IPS DF 6.9 (cell line): ENCODE results near the gene ZG16B.

ENCODE experiments used
- DNase-seq: peaks from one replicate; pipeline ENCODE4 v3.0.0-alpha.2; 2013; ENCODE audit warnings: low read depth, low spot score
- H3K27ac ChIP-seq: one replicate; pipeline ENCODE4 v1.5.1; 2013; ENCODE audit warnings: low read length, control low read depth
- H3K27me3 ChIP-seq: 2 replicates; pipeline ENCODE4 v1.6.1; 2013; ENCODE audit warnings: mild to moderate bottlenecking, low read length; ENCODE audit not compliant: control insufficient read depth, insufficient read depth
- H3K36me3 ChIP-seq: 2 replicates; pipeline ENCODE4 v1.6.1; 2013; ENCODE audit warnings: low read length; ENCODE audit not compliant: control insufficient read depth, insufficient read depth
- H3K4me1 ChIP-seq: 2 replicates; pipeline ENCODE4 v1.6.1; 2013; ENCODE audit warnings: low read length; ENCODE audit not compliant: control insufficient read depth, insufficient read depth
- H3K4me3 ChIP-seq: 2 replicates; pipeline ENCODE4 v1.5.1; 2013; ENCODE audit warnings: mild to moderate bottlenecking, low read length
- H3K9me3 ChIP-seq: 2 replicates; pipeline ENCODE4 v1.6.1; 2013; ENCODE audit warnings: low read length, inconsistent platforms; ENCODE audit not compliant: control insufficient read depth, insufficient read depth
- WGBS: extraction: QIAGEN DNeasy Blood & Tissue Kit; methylation state at CpG from one replicate; pipeline ENCODE4 v1.1.7; 2013; ENCODE audit warnings: mixed read lengths, missing lambda C conversion rate; ENCODE audit not compliant: insufficient read length, insufficient coverage; 5-methylcytosine and 5-hydroxymethylcytosine counted together

Gene ZG16B

DNA sequence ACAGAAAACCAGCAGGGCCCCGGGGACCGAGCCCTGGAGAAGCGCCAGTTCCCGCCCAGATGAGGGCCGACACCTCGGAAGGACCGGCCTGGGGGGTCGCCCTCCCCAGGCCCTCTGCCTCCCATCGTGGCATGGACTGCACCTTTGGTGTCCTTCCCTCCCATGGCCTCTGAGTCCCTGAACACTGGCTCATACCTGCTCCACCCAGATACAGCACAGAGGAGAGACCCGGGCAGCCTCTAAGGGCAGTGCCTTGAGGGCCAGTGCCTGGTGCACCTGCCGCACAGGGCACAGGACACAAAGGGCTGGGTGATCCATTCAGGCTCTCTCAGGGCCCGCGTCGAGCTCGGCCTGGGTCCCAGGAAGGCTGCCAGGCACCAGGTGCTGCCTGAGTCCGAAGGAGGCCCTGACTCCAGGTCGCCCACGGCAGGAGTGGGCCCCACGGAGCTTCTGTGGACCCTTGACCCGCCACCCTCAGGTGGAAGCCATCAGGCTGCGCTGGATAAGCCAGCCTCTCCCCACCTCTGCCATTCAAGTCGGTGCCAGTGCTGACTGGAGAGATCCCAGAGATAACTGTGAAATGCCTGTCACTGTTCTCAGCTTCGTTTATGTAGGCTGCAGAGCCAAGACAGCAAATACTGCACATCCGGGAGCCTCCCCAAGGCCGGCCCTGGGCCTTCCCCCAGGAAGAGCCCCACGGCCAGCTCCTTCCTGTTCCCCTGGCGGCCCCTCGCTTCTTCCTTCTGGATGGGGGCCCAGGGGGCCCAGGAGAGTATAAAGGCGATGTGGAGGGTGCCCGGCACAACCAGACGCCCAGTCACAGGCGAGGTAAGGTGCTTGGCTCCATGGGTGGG lies at the start of gene ZG16B:
ZG16B (plus strand) TSS at position 803 of the 854 bp plus-strand sequence. CDS start 139 bp downstream, outside the sequence.
- DNase-seq, result no peak

DNA sequence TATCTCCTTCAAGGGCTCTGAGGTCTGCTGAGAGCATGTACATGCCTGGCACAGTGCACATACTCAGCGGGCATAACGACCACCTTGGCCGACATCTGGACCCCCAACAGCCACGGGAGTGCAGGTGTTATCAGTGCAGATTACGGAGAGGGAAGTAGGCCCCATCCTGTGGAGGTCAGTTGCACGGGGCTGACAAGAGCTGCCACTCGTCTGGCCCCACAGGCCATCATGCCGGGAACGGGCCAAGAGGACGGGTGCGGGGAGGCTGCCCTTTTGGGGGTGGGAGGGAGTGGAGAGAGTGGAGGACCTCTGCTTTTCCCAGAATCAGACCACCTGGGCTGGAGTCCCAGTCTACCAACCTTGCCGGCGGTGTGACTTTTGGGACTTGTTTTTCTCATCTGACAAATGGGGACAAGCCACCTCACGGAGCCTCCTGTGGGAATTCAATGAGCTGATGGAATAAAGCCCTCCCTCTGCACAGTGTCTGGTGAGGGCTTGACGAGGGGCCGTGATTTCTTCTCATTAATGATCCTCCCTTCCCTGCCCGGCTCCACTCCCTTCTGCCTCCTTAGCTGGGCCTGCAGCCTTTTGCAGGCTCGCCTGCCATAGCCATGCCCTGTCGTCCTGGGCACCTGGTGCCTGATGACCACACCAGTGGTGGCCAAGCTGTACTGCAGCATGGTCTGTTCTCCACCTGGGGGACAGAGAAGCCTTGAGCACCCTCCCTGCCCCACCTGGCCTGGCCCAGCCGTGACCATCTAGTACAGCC lies 47.3 kb upstream of the ZG16B start:
- Histone ChIP-seq H3K27ac (no peak overlapping the region), H3K4me3 (no peak overlapping the region), H3K9me3 (no peaks in the 10 kb centered on the region), H3K27me3 (no peaks in the 10 kb centered on the region), H3K4me1 (peaks cover 5% of the 10 kb centered on the region; the same call in 1 of the 2 replicates), H3K36me3 (no peaks in the 10 kb centered on the region)
- DNase-seq, result no peak
- WGBS, result no CpG with 5 or more reads among the region's 20 CpGs

More for the DNA sequence above, at the start of gene ZG16B:
- Histone ChIP-seq H3K36me3 (no peaks in the 10 kb centered on the region), H3K27me3 (no peaks in the 10 kb centered on the region), H3K9me3 (no peaks in the 10 kb centered on the region), H3K4me1 (0 out of 2 replicates have a peak, but pooled peaks cover 1% of the 10 kb centered on the region), H3K27ac (no peak within 1 kb of the TSS), H3K4me3 (no peak within 1 kb of the TSS)
- no CpG with 5 or more reads among the region's 32 CpGs for WGBS

DNA sequence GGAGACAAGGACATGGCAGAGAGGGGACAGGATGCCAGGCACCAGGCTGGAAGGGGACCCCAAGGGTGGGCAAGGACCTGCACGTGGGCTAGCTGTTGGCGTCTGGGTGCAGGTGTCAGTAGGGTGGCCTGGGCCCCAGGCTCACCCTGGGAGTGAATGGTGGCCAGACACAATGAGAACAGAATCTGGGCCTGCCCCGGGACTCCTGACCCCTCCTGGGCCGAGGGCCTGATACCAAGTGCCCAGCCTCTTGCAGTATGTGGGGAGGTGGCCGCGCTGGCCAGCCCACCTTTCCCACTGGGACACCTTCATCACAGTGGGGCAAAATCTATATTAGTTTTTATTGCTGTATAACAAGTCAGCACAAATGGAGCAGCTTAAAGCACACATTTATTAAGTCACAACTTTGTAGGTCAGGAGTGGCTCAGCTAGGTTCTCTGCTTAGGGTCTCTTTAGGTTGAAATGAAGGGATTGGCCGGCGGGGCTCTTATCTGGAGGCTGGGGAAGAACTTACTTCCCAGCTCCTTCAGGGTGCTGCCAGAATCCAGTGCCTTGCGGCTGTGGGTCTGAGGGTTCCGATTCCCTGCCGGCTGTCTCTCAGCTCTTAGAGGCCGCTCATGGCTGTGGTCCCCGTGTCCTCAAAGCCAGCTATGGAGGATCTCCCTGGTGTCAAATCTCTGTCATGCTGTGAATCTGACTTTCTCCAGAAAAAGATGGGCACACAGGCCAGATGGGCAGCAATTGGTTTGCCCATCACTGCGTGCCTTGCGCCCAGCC lies 46.3 kb upstream of the ZG16B start:
- H3K27ac ChIP-seq, result no peak overlapping the region
- no peaks in the 10 kb centered on the region for H3K27me3 ChIP-seq
- H3K36me3 ChIP-seq, result no peaks in the 10 kb centered on the region
- no CpG with 5 or more reads among the region's 15 CpGs for WGBS
- no peak overlapping the region for H3K4me3 ChIP-seq
- H3K4me1 ChIP-seq, result peaks cover 2% of the 10 kb centered on the region; the same call in 1 of the 2 replicates
- DNase-seq, result no peak
- H3K9me3 ChIP-seq, result no peaks in the 10 kb centered on the region

DNA sequence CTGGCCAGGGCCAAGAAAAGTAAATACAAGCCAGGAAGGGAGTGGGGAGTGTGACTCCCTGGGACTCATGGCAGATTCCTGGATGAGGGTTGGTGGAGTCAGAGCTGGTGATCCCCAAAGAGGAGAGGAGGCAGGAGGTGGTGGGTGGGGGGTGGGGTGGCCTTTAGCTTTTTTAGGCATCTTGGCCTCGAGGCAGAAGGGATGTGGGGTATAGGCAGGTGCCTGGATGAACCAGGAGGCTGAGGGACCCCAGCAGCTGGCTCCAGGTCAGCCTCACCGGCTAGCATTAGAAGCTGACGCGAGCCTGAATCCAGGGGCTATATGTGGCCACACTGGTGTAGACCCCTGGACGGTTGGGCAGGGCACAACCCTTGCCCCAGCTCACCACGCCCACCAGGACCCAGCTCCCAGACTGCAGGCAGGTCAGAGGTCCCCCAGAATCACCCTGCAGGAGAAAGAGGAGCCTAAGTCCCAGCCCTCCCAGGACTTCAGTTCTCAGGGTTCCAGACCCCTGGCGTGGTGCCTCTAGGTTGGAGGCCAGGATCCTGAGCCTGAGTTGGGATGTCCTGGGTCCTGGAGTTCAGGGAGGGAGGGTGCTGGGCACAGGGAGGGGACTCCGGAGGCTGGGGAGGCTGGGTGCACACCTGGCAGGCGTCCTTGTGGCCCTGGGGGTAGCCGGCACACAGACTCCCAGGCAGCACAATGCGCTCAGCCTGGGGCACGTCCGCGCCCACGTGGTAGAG lies 45.6 kb upstream of the ZG16B start:
- Histone ChIP-seq H3K36me3 (no peaks in the 10 kb centered on the region), H3K27ac (no peak overlapping the region), H3K9me3 (no peaks in the 10 kb centered on the region), H3K27me3 (no peaks in the 10 kb centered on the region), H3K4me3 (no peak overlapping the region), H3K4me1 (no peaks in the 10 kb centered on the region; the same call in 1 of the 2 replicates)
- no CpG with 5 or more reads among the region's 15 CpGs for WGBS
- DNase-seq, result no peak

DNA sequence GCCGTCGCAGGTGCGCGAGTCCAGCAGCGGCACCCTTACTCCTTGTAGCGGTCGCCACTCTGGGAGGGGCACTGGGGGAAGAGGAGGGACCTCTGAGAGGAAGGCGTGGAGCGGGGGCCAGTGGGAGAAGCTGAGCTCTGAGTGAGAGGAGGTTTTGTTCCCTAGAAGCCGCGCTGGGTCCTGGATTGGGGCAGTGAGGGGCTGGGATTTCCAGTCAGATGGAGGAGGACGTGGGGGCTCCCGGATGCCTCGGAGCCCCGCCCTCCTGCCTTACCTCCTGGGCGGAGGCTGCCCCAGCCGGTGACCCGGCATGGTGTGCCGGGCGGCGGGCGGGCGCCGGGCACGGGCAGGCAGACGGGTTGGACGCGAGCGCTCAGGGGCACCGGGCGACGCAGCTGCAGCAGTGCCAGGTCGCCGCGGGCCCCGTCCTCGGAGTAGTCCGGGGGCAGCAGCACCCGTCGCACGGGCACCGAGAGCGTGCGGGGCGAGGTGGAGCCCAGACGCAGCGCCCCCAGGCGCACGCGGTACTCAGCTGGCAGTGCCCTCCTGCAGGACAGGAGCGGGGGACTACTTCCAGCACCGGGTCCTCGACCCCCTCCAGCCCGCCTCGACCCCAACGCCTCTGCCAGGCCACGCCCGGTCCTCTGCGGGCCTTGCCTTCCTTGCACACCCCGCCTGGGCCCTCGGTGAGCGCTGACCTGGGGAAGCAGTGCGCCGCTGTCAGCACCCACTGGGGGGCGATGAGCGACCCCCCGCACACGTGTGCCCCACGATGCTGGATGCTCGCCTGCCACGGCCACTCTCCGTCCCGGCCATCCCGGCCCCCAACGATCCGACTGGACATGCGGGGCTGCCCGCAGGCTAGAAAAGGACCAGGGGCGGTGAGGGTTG lies 44.8 kb upstream of the ZG16B start:
- WGBS, result no CpG with 5 or more reads among the region's 79 CpGs

GRCh38 chr16:2786061-2786825 lies 43.9 kb upstream of the ZG16B start:
- no CpG with 5 or more reads among the region's 15 CpGs for WGBS

More for the DNA sequence above, 44.8 kb upstream of the ZG16B start:
- H3K36me3 ChIP-seq, result no peaks in the 10 kb centered on the region
- H3K9me3 ChIP-seq, result no peaks in the 10 kb centered on the region
- 0 out of 2 replicates have a peak, but pooled peaks cover 1% of the 10 kb centered on the region for H3K27me3 ChIP-seq
- H3K4me3 ChIP-seq, result no peak overlapping the region
- H3K4me1 ChIP-seq, result no peaks in the 10 kb centered on the region; the same call in 1 of the 2 replicates
- DNase-seq, result no peak
- no peak overlapping the region for H3K27ac ChIP-seq

GRCh38 chr16:2786826-2787151 lies 43.3 kb upstream of the ZG16B start:
- Histone ChIP-seq H3K9me3 (no peaks in the 10 kb centered on the region), H3K27ac (no peak overlapping the region), H3K36me3 (no peaks in the 10 kb centered on the region), H3K4me1 (no peaks in the 10 kb centered on the region; the same call in 1 of the 2 replicates), H3K27me3 (0 out of 2 replicates have a peak, but pooled peaks cover 1% of the 10 kb centered on the region), H3K4me3 (no peak overlapping the region)
- WGBS, result 100% methylated on average over 2 of the region's 3 CpGs
- no peak for DNase-seq

More at GRCh38 chr16:2786061-2786825, 43.9 kb upstream of the ZG16B start:
- Histone ChIP-seq H3K27ac (no peak overlapping the region), H3K9me3 (no peaks in the 10 kb centered on the region), H3K4me1 (no peaks in the 10 kb centered on the region; the same call in 1 of the 2 replicates), H3K4me3 (no peak overlapping the region), H3K27me3 (0 out of 2 replicates have a peak, but pooled peaks cover 1% of the 10 kb centered on the region), H3K36me3 (no peaks in the 10 kb centered on the region)
- DNase-seq, result no peak

DNA sequence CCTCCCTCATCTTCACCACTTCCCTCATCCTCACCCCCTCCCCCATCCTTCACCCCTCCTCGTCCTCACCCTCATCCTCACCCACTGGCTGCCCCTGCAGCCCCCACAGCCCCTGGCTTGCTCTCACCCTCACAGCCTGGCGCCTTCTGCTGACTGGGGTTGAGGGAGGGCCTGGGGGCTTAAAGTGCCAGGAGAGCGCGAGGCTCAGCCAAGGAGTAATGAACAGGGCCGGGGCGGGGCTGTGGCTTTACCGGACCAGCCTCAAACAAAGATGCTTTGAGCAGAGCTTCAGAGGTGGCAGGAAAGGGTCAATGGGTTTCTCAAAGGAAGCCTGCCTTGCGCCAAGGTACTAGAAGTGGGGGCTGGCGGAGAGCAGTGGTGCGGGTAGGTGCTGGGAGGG lies 42.7 kb upstream of the ZG16B start, which contains the start of gene PRSS33:
PRSS33 (minus strand) TSS at position 155 of the 400 bp plus-strand sequence. CDS start 1,013 bp downstream, outside the sequence.
- no peak for DNase-seq
- Histone ChIP-seq H3K4me1 (no peaks in the 10 kb centered on the region; the same call in 1 of the 2 replicates), H3K9me3 (no peaks in the 10 kb centered on the region), H3K27ac (no peak within 1 kb of the TSS), H3K4me3 (no peak within 1 kb of the TSS), H3K27me3 (0 out of 2 replicates have a peak, but pooled peaks cover 1% of the 10 kb centered on the region), H3K36me3 (no peaks in the 10 kb centered on the region)
- WGBS, result 100% methylated on average over 1 of the region's 10 CpGs
